ENCODE data around the gene FLVCR1.
"Not testable (repeated sequence)": the region's sequence is repeated elsewhere in the genome, so short reads cannot be mapped to it uniquely, and the experiment has no call there.

The FLVCR1 gene

DNA sequence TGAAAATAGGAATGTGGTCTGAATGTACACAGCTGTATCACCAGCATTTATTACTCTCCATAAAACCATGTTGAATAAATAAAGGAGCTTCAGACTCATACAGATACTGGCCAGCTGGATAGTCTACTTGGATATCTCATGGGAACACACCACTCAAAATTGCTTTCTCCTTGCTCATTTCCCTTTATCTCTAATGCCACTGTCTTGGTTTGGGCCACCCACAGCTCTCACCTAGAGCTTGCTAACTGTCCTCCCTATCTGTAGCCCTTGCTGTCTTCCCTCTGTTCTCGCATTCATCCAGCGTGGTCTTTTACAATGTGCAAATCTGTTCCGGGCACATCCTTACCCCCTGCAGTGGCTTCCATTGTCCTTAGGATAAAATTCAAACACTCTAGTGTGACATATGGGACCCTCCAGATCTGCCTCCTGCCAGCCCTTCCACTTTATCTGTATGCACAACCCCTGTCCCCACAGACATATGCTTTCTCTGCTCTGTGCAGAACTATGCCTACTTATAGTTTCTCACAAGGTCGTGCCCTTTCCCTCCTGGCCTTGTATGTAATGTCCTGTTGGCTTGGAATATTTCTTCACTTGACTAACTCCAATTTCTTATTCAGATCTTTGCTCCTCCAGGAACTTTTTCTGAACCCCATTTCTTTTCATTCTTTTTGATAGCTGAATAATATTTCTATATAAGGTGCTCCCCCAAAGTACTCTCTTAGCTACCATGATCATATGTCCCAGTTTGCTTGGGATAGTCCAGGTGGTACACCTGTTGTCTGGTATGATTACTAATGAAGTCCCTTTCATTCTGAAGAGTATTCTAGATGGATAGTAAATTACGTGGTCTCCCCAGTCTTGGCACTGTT lies 2.9 kb downstream of the FLVCR1 start:
- no peak for DNase-seq (ENCODE audit: low read depth in 2 of 2)

GRCh38 chr1:212862111-212862690 lies 4.1 kb downstream of the FLVCR1 start:
- DNase-seq (ENCODE audit: low read depth in 2 of 2), result no peak

DNA sequence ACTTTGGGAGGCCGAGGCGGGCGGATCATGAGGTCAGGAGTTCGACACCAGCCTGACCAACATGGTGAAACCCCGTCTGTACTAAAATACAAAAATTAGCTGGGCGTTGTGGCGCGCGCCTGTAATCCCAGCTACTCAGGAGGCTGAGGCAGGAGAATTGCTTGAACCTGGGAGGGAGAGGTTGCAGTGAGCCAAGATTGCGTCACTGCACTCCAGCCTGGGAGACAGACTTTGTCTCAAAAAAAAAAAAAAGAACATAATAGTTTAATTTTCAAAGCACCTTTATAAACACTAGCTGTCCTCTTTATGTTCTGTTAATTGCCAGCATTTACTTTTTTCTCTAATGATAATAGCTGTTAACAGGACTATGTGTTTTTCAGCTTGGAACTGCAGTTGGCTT lies 5.3 kb downstream of the FLVCR1 start:
- DNase-seq (ENCODE audit: low read depth in 2 of 2), result not testable (repeated sequence)

GRCh38 chr1:212864201-212864600 lies 6.1 kb downstream of the FLVCR1 start:
- no peak for DNase-seq (ENCODE audit: low read depth in 2 of 2)

DNA sequence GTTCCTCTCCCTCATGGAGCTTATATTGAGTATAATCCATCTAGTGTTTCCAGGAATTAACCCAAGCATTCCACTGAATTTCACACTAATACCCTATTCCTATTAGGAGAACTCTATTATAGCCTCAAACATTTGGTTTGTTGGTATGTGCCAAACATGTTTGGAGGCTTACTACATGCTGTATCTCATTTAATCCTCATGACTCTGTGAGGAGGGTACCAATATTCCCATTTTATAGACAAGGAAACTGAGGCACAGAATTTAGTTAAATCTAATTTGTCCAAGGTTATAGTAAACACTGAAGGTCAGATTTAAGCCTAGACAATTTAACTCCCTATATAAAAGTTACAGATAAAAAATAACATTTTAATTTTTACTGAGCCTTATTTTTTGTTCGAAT lies 9.1 kb downstream of the FLVCR1 start:
- DNase-seq (ENCODE audit: low read depth in 2 of 2), result no peak

GRCh38 chr1:212871976-212872375 lies 13.9 kb downstream of the FLVCR1 start:
- no peak for DNase-seq (ENCODE audit: low read depth in 2 of 2)

GRCh38 chr1:212873518-212873917 lies 15.4 kb downstream of the FLVCR1 start:
- no peak for DNase-seq (ENCODE audit: low read depth in 2 of 2)

DNA sequence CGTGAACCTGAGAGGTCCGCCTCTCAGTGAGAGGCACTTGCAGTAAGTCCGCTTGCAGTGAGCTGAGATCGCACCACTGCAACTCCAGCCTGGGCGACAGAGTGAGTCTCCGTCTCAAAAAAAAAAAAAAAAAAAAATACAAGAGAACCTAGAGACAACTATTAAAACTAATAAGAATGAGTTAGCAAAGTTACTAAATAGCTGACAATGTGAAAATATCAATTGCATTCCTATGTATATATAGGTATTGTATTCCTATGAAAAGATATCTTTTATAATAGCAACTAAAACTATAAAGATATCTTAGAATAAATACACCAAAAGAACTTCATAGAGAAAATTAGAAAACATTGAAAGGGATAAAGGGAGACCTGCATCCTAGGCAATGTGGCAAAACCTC lies 20.3 kb downstream of the FLVCR1 start:
- no peak for DNase-seq (ENCODE audit: low read depth in 2 of 2)

- DNase-seq (ENCODE audit: low read depth in 2 of 2), result no peak
Observed at GRCh38 chr1:212879947-212880690, 22.0 kb downstream of the FLVCR1 start.

GRCh38 chr1:212884592-212884991 lies 26.5 kb downstream of the FLVCR1 start:
- DNase-seq (ENCODE audit: low read depth in 2 of 2), result no peak

DNA sequence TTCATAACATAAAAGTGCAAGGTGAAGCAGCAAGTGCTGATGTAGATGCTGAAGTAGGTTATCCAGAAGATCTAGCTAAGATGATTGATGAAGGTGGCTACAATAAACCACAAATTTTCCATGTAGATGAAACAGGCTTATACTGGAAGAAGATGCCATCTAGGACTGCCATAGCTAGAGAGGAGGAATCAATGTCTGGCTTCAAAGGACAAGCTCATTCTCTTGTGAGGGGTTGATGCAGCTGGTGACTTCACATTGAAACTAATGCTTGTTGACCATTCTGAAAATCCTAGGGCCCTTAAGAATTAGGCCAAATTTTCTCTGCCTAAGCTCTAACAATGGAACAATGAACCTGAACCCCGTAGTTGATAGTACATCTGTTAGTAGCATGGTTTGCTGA lies 34.0 kb downstream of the FLVCR1 start:
- no peak for DNase-seq (ENCODE audit: low read depth in 2 of 2)

- no peak for DNase-seq (ENCODE audit: low read depth in 2 of 2)
Observed at GRCh38 chr1:212899845-212900244, 41.8 kb downstream of the FLVCR1 start.

GRCh38 chr1:212901290-212901689 lies 43.2 kb downstream of the FLVCR1 start:
- no peak for DNase-seq (ENCODE audit: low read depth in 2 of 2)

GRCh38 chr1:212902054-212902453 lies 44.0 kb downstream of the FLVCR1 start:
- no peak for DNase-seq (ENCODE audit: low read depth in 2 of 2)

- no peak for DNase-seq (ENCODE audit: low read depth in 2 of 2)
Observed at GRCh38 chr1:212903664-212904063, 45.6 kb downstream of the FLVCR1 start.

DNA sequence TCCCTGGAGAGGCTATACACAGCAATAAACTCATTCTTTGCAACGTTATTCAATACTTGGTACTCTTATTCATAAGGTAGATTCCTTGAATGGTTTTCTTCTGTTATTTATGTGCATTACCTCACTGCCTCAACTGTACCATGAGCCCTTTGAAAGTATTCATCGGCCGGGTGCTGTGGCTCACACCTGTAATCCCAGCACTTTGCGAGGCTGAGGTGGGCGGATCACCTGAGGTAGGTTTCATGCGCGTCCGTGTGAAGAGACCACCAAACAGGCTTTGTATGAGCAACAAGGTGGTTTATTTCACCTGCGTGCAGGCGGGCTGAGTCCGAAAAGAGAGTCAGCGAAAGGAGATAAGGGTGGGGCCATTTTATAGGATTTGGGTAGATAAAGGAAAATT lies 50.0 kb downstream of the FLVCR1 start:
- DNase-seq (ENCODE audit: low read depth in 2 of 2), result not testable (repeated sequence)

- DNase-seq (ENCODE audit: low read depth in 2 of 2), result no peak
Observed at GRCh38 chr1:212908971-212909370, 50.9 kb downstream of the FLVCR1 start.

GRCh38 chr1:212909652-212910063 lies 51.6 kb downstream of the FLVCR1 start:
- DNase-seq (ENCODE audit: low read depth in 2 of 2), result no peak

- DNase-seq (ENCODE audit: low read depth in 2 of 2), result not testable (repeated sequence)
Observed at GRCh38 chr1:212910213-212910612, 52.1 kb downstream of the FLVCR1 start.

GRCh38 chr1:212913638-212914037 lies 55.6 kb downstream of the FLVCR1 start:
- not testable (repeated sequence) for DNase-seq (ENCODE audit: low read depth in 2 of 2)

DNA sequence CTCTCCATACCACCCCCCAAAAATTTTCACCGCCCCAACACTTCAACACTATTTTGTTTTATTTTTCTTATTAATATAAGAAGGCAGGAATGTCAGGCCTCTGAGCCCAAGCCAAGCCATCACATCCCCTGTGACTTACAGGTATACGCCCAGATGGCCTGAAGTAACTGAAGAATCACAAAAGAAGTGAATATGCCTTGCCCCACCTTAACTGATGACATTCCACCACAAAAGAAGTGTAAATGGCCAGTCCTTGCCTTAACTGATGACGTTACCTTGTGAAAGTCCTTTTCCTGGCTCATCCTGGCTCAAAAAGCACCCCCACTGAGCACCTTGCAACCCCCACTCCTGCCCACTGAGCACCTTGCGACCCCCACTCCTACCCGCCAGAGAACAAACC lies 56.0 kb downstream of the FLVCR1 start:
- DNase-seq (ENCODE audit: low read depth in 2 of 2), result not testable (repeated sequence)

DNA sequence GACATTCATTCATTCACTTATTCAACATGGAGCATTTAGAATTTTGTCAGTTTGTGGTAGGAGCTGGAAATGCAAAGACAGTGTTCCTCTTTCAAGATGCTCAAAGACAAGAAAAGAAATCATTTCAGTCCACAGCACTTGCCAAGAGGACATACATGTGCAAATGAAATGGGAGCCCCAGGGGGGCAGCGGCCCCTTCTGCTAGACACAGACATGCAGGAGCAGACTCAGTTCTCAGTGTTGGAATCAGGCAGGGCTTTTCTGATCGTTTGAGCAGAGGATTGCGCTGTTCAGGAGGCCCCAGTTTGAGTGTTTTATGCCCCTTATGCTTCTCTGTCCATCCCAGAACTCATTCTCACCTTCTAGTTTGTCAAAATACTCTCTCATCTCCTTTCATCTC lies 56.7 kb downstream of the FLVCR1 start:
- no peak for DNase-seq (ENCODE audit: low read depth in 2 of 2)
